Astrocyte of the spinal cord (primary cell): ENCODE results near the gene CDK13.
"Not testable (repeated sequence)": the region's sequence is repeated elsewhere in the genome, so short reads cannot be mapped to it uniquely, and the experiment has no call there.

ENCODE experiments used
- DNase-seq: peaks from one replicate; pipeline ENCODE4 v3.0.0; 2011; ENCODE audit warnings: low read depth, low spot score
- H3K4me3 ChIP-seq: 2 replicates; pipeline ENCODE4 v1.5.1; 2011; ENCODE audit warnings: low read depth, mild to moderate bottlenecking, low read length, moderate library complexity
- CTCF ChIP-seq: IDR thresholded peaks from 2 replicates; pipeline ENCODE4 v1.5.1; 2012; ENCODE audit warnings: low read depth, mild to moderate bottlenecking, low read length, inconsistent platforms
- in situ Hi-C: cut with HindIII; loops from 2 replicates; pipeline ENCODE4 v1.10.0; 2017; ENCODE audit warnings: low sequenced_read_pairs

Gene CDK13

GRCh38 chr7:39911167-39911566 is 38.9 kb upstream of the CDK13 start:
- in situ Hi-C loops = no loop called here
- no peak for TF ChIP-seq CTCF
- no peak for DNase-seq
- H3K4me3 ChIP-seq = no peak overlapping the region

GRCh38 chr7:39915847-39916246 is 34.2 kb upstream of the CDK13 start:
- in situ Hi-C loops, H3K4me3 ChIP-seq, DNase-seq: not testable (repeated sequence)

- TF ChIP-seq CTCF = no peak
- no peak overlapping the region for H3K4me3 ChIP-seq
- in situ Hi-C loops = no loop called here
- DNase-seq = no peak
Observed at GRCh38 chr7:39919646-39920045, 30.4 kb upstream of the CDK13 start.

GRCh38 chr7:39921506-39922175 is 28.4 kb upstream of the CDK13 start:
- in situ Hi-C loops = no loop called here
- DNase-seq = no peak
- no peak overlapping the region for H3K4me3 ChIP-seq

GRCh38 chr7:39922580-39922979 is 27.5 kb upstream of the CDK13 start:
- no peak for TF ChIP-seq CTCF
- in situ Hi-C loops = no loop called here
- H3K4me3 ChIP-seq = no peak overlapping the region
- DNase-seq = no peak

More at GRCh38 chr7:39921506-39922175, 28.4 kb upstream of the CDK13 start:
- no peak for TF ChIP-seq CTCF

- in situ Hi-C loops = no loop called here
- TF ChIP-seq CTCF = no peak
- no peak overlapping the region for H3K4me3 ChIP-seq
Observed at GRCh38 chr7:39923091-39923490, 27.0 kb upstream of the CDK13 start.

GRCh38 chr7:39924122-39924521 is 25.9 kb upstream of the CDK13 start:
- no peak for DNase-seq
- no peak overlapping the region for H3K4me3 ChIP-seq
- in situ Hi-C loops = no loop called here
- TF ChIP-seq CTCF = no peak

More at GRCh38 chr7:39923091-39923490, 27.0 kb upstream of the CDK13 start:
- no peak for DNase-seq
